Measurements from ENCODE around the gene OAS2.

The OAS2 gene

GRCh38 chr12:113022563-113023297 is 44.4 kb downstream of the OAS2 start:
- no peak for DNase-seq (ENCODE audit: low read depth)
- no peak overlapping the region for H3K4me3 ChIP-seq (ENCODE audit: low read length)
- TF ChIP-seq, protein P1, sequence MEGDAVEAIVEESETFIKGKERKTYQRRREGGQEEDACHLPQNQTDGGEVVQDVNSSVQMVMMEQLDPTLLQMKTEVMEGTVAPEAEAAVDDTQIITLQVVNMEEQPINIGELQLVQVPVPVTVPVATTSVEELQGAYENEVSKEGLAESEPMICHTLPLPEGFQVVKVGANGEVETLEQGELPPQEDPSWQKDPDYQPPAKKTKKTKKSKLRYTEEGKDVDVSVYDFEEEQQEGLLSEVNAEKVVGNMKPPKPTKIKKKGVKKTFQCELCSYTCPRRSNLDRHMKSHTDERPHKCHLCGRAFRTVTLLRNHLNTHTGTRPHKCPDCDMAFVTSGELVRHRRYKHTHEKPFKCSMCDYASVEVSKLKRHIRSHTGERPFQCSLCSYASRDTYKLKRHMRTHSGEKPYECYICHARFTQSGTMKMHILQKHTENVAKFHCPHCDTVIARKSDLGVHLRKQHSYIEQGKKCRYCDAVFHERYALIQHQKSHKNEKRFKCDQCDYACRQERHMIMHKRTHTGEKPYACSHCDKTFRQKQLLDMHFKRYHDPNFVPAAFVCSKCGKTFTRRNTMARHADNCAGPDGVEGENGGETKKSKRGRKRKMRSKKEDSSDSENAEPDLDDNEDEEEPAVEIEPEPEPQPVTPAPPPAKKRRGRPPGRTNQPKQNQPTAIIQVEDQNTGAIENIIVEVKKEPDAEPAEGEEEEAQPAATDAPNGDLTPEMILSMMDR (IDR thresholded peaks at IDR 0.05; ENCODE audit: insufficient read depth, low read depth, low read length, missing control alignments): no peak

DNA sequence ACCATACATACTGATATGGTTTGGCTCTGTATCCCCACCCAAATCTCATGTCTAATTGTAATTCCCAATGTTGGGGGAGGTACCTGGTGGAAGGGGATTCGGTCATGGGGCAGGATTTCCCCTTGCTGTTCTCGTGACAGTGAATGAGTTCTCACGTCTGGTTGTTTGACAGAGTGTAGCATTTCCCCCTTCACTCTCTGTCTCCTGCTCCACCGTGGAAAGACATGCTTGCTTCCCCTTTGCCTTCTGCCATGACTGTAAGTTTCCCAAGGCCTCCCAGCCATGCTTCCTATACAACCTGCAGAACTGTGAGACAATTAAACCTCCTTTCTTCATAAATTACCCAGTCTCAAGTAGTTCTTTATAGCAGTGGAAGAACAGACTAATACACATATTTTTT is 49.4 kb downstream of the OAS2 start:
- no peak for DNase-seq (ENCODE audit: low read depth)
- H3K4me3 ChIP-seq (ENCODE audit: low read length): no peak overlapping the region
- TF ChIP-seq, protein P1 (IDR thresholded peaks at IDR 0.05; ENCODE audit: insufficient read depth, low read depth, low read length, missing control alignments): no peak

DNA sequence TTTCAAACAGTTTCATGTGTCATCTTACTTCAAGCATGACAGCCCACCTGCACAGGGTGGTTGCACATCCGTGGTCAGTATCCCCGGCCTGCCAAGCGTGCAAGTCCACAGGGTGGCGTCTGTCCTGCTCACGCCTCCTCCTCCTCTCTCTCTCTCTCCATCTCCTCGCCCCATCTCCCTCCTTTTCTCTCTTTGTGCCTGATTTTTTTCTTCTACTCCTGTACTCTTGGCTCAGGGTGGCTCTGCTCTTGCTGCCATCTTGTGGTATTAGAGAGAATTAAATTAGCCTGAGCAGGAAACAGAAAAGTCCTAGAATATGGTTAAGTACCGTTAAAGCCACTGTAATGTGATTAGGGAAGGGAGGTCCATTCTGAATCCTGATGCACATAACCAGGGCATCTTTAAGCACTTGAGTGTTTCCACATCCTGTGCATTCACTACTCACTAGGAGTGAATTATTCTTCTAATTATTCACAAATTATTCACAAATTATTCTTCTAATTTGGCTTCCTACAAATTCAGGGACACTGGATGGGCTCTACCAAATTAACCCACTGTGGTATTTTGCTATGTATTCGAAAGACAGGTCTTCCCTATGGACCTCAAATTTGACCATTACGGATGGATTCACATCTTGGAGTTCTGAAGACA is 52.7 kb downstream of the OAS2 start:
- TF ChIP-seq, protein P1 (IDR thresholded peaks at IDR 0.05; ENCODE audit: insufficient read depth, low read depth, low read length, missing control alignments): peak; percentile 73
- peak; percentile 63 for DNase-seq (ENCODE audit: low read depth)
- H3K4me3 ChIP-seq (ENCODE audit: low read length): no peak overlapping the region

- peak; percentile 69 for DNase-seq (ENCODE audit: low read depth)
- H3K4me3 ChIP-seq (ENCODE audit: low read length): no peak overlapping the region
- TF ChIP-seq, protein P1 (IDR thresholded peaks at IDR 0.05; ENCODE audit: insufficient read depth, low read depth, low read length, missing control alignments): no peak
These were observed 61.7 kb downstream of the OAS2 start for GRCh38 chr12:113039911-113040445.

DNA sequence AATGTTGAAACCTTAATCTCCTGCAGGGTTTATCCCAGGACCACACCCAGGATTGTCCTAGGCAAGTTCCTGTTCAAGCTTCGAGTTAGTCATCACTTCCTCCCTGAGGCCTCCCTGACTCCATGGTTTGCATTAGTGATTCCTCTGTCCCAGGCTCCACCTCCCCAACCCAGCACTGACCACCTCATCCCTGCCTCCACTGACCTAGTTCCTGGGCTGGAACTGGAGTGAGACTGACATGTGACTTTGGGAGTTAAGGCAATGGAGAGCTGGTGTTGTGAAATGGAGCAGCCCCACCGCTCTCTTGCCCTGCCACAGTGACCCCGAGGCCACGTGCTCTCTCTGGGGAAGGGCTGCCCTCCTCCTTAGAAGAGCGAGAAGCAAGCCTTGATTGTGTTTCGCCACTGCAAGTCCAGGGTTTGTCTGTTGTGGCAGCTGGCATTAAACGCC is 62.4 kb downstream of the OAS2 start:
- TF ChIP-seq, protein P1 (IDR thresholded peaks at IDR 0.05; ENCODE audit: insufficient read depth, low read depth, low read length, missing control alignments): no peak
- no peak overlapping the region for H3K4me3 ChIP-seq (ENCODE audit: low read length)
- DNase-seq (ENCODE audit: low read depth): peak; percentile 97

DNA sequence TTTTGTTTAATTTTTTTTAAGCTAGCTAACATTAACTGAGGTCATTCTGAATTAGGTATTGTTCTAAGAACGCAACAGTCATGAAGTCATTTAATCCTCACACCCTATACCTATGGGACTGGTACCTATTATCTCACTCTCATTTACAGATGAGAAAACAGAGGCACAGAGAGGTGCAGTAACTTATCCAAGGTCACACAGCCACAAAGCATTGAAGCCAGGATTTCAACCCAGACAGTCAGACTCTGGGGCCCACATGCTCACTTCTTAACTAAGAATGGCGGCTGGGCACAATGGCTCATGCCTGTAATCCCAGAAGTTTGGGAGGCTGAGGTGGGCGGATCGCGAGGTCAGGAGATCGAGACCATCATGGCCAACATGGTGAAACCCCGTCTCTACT is 63.2 kb downstream of the OAS2 start:
- no peak for DNase-seq (ENCODE audit: low read depth)
- H3K4me3 ChIP-seq (ENCODE audit: low read length): no peak overlapping the region
- TF ChIP-seq, protein P1 (IDR thresholded peaks at IDR 0.05; ENCODE audit: insufficient read depth, low read depth, low read length, missing control alignments): no peak

All from epithelial cell of esophagus (primary cell).